ENCODE results near the gene FBLN7.

- no peak for TF ChIP-seq POLR2A (IDR thresholded peaks at IDR 0.05)
- peak; percentile 42 to 72 (median 64) for TF ChIP-seq CTCF (IDR thresholded peaks at IDR 0.05)
Observed at GRCh38 chr2:112121682-112122254, 16.4 kb upstream of the FBLN7 start.

Data from heart left ventricle (tissue), 13 donors.